Heart left ventricle (tissue), 16 donors: ENCODE data around the gene MEF2D. TPM values are rescaled to one million over a fixed set of nuclear protein-coding genes. Genes with fewer than 3 reads are reported as not detected.

Experiments used
- ATAC-seq, 4 donors: fragments of 200-7000 bp; cut with Tn5 transposase; one replicate each; pipeline ENCODE4 v1.9.1; 2020 to 2022; ENCODE audit warnings: moderate library complexity in 4 of 4, mild to moderate bottlenecking in 3 of 4, moderate number of reproducible peaks in 1 of 4
- DNase-seq, 5 donors: peaks; one replicate each; pipeline ENCODE4 v3.0.0-alpha.2; 2020
- H3K27ac ChIP-seq, 12 donors: fragments of 200-600 bp; sonication (generic) in 4 of 12; one replicate each; pipeline versions ENCODE4 v1.5.0 to v1.8.0; 2016 to 2022; ENCODE audit warnings: mild to moderate bottlenecking in 2 of 12
- H3K27me3 ChIP-seq, 9 donors: fragments of 200-600 bp; sonication (generic) in 2 of 9; one replicate each; pipeline versions ENCODE4 v1.5.1 to v1.8.0; 2016 to 2022; ENCODE audit warnings: mild to moderate bottlenecking in 3 of 9
- H3K36me3 ChIP-seq, 9 donors: fragments of 200-600 bp; sonication (generic) in 2 of 9; one replicate each; pipeline versions ENCODE4 v1.5.0 to v1.8.0; 2018 to 2022; ENCODE audit warnings: mild to moderate bottlenecking in 2 of 9
- H3K4me1 ChIP-seq, 12 donors: fragments of 200-600 bp; sonication (generic) in 4 of 12; one replicate each; pipeline versions ENCODE4 v1.5.0 to v1.8.0; 2016 to 2022; ENCODE audit warnings: mild to moderate bottlenecking in 3 of 12
- H3K4me3 ChIP-seq, 12 donors: fragments of 200-600 bp; sonication (generic) in 4 of 12; one replicate each; pipeline versions ENCODE4 v1.5.0 to v1.8.0; 2017 to 2022; ENCODE audit warnings: mild to moderate bottlenecking in 9 of 12, moderate library complexity in 4 of 12
- H3K9me3 ChIP-seq, 12 donors: fragments of 200-600 bp; sonication (generic) in 4 of 12; one replicate each; pipeline versions ENCODE4 v1.5.0 to v1.8.0; 2016 to 2022; ENCODE audit warnings: mild to moderate bottlenecking in 1 of 12
- POLR2A ChIP-seq, 2 donors: fragments of 450-650 bp; IDR thresholded peaks; one replicate each; pipeline ENCODE4 v1.6.1; 2017; ENCODE audit warnings: antibody characterized with exemption in 2 of 2, mild to moderate bottlenecking in 2 of 2, moderate library complexity in 2 of 2
- WGBS, 4 donors: extraction: QIAGEN DNeasy Blood & Tissue Kit in 2 of 4; methylation state at CpG; one replicate each; pipeline versions ENCODE4 v1.1.5 to v1.1.7; 2013 to 2018; 5-methylcytosine and 5-hydroxymethylcytosine counted together
- intact Hi-C, 10 donors: fragments of 100-400 bp; cut with DNase I; formaldehyde crosslinking; loops; one replicate each; pipeline versions ENCODE4 v1.11.1 to v1.14.2; 2022
- polyA plus RNA-seq, 2 donors: library from polyadenylated mRNA; stranded (reverse); fragments of 200-250 nt; gene quantifications; one replicate each; pipeline ENCODE4 v1.2.3, GENCODE V29; 2013
- total RNA-seq, 9 donors: library from RNA; depleted of rRNA in 2 of 9; stranded (reverse); fragments of >200 nt in 2 of 9; fragmentation: NEBNext Ultra II Directional in 3 of 9; extraction: Animal tissue kit (Norgen Biotek cat#: 25700) in 3 of 9; gene quantifications; one replicate each; pipeline versions ENCODE4 v1.1.0 to v1.2.4, GENCODE V29; 2016 to 2023
- TF ChIP-seq, protein P1 (sequence below), 12 donors: fragments of 200-600 bp; sonication (generic) in 4 of 12; IDR thresholded peaks; one replicate each; pipeline versions ENCODE4 v1.5.0 to v1.8.0; 2018 to 2022; ENCODE audit warnings: antibody characterized with exemption in 12 of 12, mild to moderate bottlenecking in 5 of 12
- donor health status: ischemic (EF 13 %, LVEDD 7.1; RV severe dilation, severe dysfunction).
- donor health status: healthy with polysubstance abuse.
- donor health status: DM: no; HTN: yes; CAD: no.
- donor health status: DM: no; HTN: no; CAD: no.
- donor health status: ischemic (EF 25% LVEDD 6.9; RV normal size, moderate dysfunction).
- donor health status: ischemic (EF 25% LVEDD 5.7; RV mildly dilated, moderate dysfunction).
- donor health status: healthy.
- donor health status: DM: yes; HTN: yes; CAD: no.
- donor health status: ischemic (EF 35%, LVEDD 5.7; RV mildly dilated, moderate dysfunction).
- donor health status: nonischemic (EF 11% LVEDD 7.7; RV severe dilation, severe dysfunction).
- donor health status: DM: yes; HTN: yes; CAD: no.
- donor health status: PGD.
- donor health status: ischemic (EF 29% LVEDD 5.4; RV normal size, mild dysfunction).
- donor health status: nonischemic (EF 23%, LVEDD 6.1; RV moderate dilation, normal function).

MEF2D gene
- total and polyA plus RNA-seq, 11 donors, result 40.5 to 203 (median 92.3) TPM

DNA sequence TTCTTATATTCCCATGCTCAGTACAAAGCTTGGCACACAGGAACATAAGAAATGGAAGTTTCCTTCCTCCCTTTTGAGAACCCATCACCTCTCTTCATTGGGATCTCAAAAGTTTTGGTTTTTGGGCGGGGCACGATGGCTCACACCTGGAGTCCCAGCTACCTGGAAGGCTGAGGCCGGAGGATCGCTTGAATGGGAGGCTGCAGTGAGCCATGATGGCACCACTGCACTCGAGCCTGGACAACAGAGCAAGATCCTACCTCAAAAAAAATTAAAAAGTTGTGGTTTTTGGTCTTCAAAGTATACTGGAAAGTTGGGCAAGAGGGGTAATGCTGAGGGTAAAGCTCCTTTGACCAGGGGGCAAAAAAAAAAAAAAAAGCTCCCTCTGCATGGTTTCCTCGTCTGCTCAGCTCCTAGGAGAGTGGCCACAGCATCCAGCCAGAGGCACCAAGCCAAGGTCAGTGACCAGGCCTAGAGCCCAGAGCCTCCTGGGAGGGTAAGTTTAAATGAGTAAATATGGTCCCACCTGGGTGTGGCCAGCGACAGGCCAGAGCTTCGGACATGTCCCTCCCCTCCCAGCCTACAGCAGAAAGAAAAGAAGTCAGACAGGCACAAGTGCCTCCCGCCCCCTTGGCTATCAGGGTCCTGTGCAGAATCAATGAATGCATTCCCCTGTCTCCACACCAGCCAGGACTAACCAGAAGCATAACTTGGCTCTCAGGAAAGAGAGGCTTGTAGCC lies 5.0 kb downstream of the MEF2D start:
- WGBS, 4 donors, result 46 to 57% (median 55%) methylated on average over 9 of the region's 9 CpGs
- ATAC-seq (peak in 3 of 4 donors; percentile 2 to 10 (median 2)), DNase-seq (peak; percentile 73 to 85 (median 77))
- peak overlapping the region in 9 of 12 donors; percentile 69 to 100 (median 96) for H3K4me3 ChIP-seq
- no peaks in the 10 kb centered on the region for H3K9me3 ChIP-seq
- peaks cover 62 to 86% (median 81%) of the 10 kb centered on the region in 12 donors for H3K4me1 ChIP-seq
- intact Hi-C loops, result loop anchor here in 2 of 10 donors (5.0 kb wide), 1 partner anchor 33 kb away; no protein-coding TSS in a partner anchor
- H3K27me3 ChIP-seq, result no peaks in the 10 kb centered on the region
- peaks cover 0 to 24% (median 4%) of the 10 kb centered on the region in 9 donors for H3K36me3 ChIP-seq
- peak overlapping the region in 11 of 12 donors; percentile 64 to 100 (median 99) for H3K27ac ChIP-seq
- TF ChIP-seq POLR2A (IDR thresholded peaks at IDR 0.05), result no peak
- TF ChIP-seq, protein P1, sequence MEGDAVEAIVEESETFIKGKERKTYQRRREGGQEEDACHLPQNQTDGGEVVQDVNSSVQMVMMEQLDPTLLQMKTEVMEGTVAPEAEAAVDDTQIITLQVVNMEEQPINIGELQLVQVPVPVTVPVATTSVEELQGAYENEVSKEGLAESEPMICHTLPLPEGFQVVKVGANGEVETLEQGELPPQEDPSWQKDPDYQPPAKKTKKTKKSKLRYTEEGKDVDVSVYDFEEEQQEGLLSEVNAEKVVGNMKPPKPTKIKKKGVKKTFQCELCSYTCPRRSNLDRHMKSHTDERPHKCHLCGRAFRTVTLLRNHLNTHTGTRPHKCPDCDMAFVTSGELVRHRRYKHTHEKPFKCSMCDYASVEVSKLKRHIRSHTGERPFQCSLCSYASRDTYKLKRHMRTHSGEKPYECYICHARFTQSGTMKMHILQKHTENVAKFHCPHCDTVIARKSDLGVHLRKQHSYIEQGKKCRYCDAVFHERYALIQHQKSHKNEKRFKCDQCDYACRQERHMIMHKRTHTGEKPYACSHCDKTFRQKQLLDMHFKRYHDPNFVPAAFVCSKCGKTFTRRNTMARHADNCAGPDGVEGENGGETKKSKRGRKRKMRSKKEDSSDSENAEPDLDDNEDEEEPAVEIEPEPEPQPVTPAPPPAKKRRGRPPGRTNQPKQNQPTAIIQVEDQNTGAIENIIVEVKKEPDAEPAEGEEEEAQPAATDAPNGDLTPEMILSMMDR (IDR thresholded peaks at IDR 0.05), result no peak

- DNase-seq, result peak in 1 of 5 donors; percentile 48
- WGBS, 4 donors, result 30 to 37% (median 34%) methylated on average over 7 of the region's 7 CpGs
- intact Hi-C loops, result no loop called here
- H3K9me3 ChIP-seq, result no peaks in the 10 kb centered on the region
- peaks cover 0 to 24% (median 4%) of the 10 kb centered on the region in 9 donors for H3K36me3 ChIP-seq
- peak overlapping the region in 2 of 12 donors; percentile 5 to 11 for H3K4me3 ChIP-seq
- ATAC-seq, result no peak
- peak overlapping the region in 11 of 12 donors; percentile 17 to 100 (median 97) for H3K27ac ChIP-seq
- H3K27me3 ChIP-seq, result no peaks in the 10 kb centered on the region
- peaks cover 62 to 98% (median 93%) of the 10 kb centered on the region in 12 donors for H3K4me1 ChIP-seq
- TF ChIP-seq, protein P1 (IDR thresholded peaks at IDR 0.05), result no peak
- TF ChIP-seq POLR2A (IDR thresholded peaks at IDR 0.05), result no peak
Measured at GRCh38 chr1:156494309-156494895, 6.2 kb downstream of the MEF2D start.

- Histone ChIP-seq H3K4me1 (peaks cover 64 to 100% (median 100%) of the 10 kb centered on the region in 12 donors), H3K27ac (peak overlapping the region in 11 of 12 donors; percentile 37 to 100 (median 97)), H3K27me3 (no peaks in the 10 kb centered on the region), H3K36me3 (peaks cover 0 to 24% (median 4%) of the 10 kb centered on the region in 9 donors), H3K9me3 (no peaks in the 10 kb centered on the region), H3K4me3 (peak overlapping the region in 5 of 12 donors; percentile 9 to 40 (median 26))
- TF ChIP-seq, protein P1 (IDR thresholded peaks at IDR 0.05), result no peak
- no peak for TF ChIP-seq POLR2A (IDR thresholded peaks at IDR 0.05)
- intact Hi-C loops, result no loop called here
- ATAC-seq, result no peak
- DNase-seq, result peak in 1 of 5 donors; percentile 34
Measured at GRCh38 chr1:156493742-156494141, 6.8 kb downstream of the MEF2D start.

GRCh38 chr1:156493154-156493631 lies 7.4 kb downstream of the MEF2D start:
- intact Hi-C loops, result no loop called here
- ATAC-seq (peak in 2 of 4 donors; percentile 1 to 7), DNase-seq (peak in 3 of 5 donors; percentile 67 to 70 (median 69))
- Histone ChIP-seq H3K4me3 (peak overlapping the region in 9 of 12 donors; percentile 9 to 40 (median 25)), H3K27me3 (no peaks in the 10 kb centered on the region), H3K36me3 (peaks cover 0 to 29% (median 6%) of the 10 kb centered on the region in 9 donors), H3K4me1 (peaks cover 67 to 100% (median 100%) of the 10 kb centered on the region in 12 donors), H3K27ac (peak overlapping the region; percentile 63 to 100 (median 98)), H3K9me3 (no peaks in the 10 kb centered on the region)
- WGBS, 4 donors, result 13 to 25% (median 22%) methylated on average over 11 of the region's 11 CpGs
- no peak for TF ChIP-seq POLR2A (IDR thresholded peaks at IDR 0.05)
- TF ChIP-seq, protein P1 (IDR thresholded peaks at IDR 0.05), result no peak
